ENCODE results near the gene NPHS1. TPM values are rescaled to one million over a fixed set of nuclear protein-coding genes. Genes with fewer than 3 reads are reported as not detected.
A peak's percentile ranks its signal among the peaks of the same experiment; 100 is the strongest.

The NPHS1 gene
- total and polyA plus RNA-seq, 9 of the 15 experiments (the other 6 are each of a cell fraction or from before 2014, with no cell fraction given): 0.01 to 0.28 (median 0.14) TPM; not detected in 5

DNA sequence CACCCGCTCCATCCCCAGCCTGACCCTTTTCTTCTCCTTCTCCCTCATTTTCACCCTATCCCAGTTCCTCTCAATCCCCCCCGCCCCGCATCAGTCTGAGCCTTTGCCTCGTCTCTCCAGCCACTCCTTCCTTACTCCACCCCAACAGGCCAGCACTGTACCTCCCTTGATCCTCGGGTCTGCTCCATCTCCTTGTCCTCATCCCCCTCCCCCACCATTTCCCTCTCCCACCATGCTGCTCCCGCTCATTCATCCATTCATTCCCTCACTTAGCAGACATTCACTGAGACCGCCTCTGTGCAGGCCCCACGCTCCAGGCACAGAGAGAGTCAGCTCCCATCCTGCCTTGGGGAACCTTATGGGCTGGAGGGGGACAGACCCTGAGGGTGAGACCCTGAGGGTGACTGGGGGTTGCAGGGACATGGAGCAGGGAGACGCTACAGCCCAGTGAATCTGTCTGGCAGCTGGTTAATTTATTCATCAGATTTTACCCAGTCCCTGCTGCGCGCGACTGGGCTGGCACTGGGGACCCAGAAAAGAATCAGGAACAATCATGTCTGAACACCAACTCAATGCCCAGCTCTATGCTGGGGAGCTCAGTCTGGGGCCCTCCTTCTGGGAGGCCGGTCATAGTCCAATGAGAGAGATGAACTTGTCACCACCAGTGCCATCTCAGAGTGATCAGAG lies 76.1 kb downstream of the NPHS1 start:
- no peaks in the 10 kb centered on the region for H3K9me3 ChIP-seq (replicated peaks; ENCODE audit: control insufficient read depth, insufficient read depth, low read depth, low read length)
- H3K9ac ChIP-seq (ENCODE audit: insufficient read depth in 1 of 2, low read depth in 2 of 2, low read length in 2 of 2): peak overlapping the region in 1 of 2 experiments; percentile 70; a peak in 2 of 4 replicates
- ChIA-PET POLR2A (no interaction called here), CTCF (ENCODE audit: low intra/inter-chr PET ratio) (interaction anchor here (0.6 kb wide), 1 partner anchor 909 kb away, joined by 3 read pairs; no protein-coding TSS in a partner anchor)
- no peak for DNase-seq (ENCODE audit: extremely low read depth in 1 of 4, low spot score in 3 of 4)
- H3K4me1 ChIP-seq (replicated peaks in 1 of 2; ENCODE audit: control insufficient read depth in 2 of 2, insufficient read depth in 2 of 2, low read length in 2 of 2): peaks cover 10 to 33% of the 10 kb centered on the region in 2 experiments
- intact Hi-C loops (cut with micrococcal nuclease): no loop called here
- in situ Hi-C loops (cut with MboI): no loop called here
- H3K36me3 ChIP-seq (ENCODE audit: control insufficient read depth, insufficient read depth, low read length): peaks cover 18% of the 10 kb centered on the region; the same call in 2 of the 3 replicates
- no peaks in the 10 kb centered on the region for H3K27me3 ChIP-seq (ENCODE audit: control insufficient read depth in 2 of 2, insufficient read depth in 2 of 2, low read length in 2 of 2)
- H2AFZ ChIP-seq (ENCODE audit: low read depth, low read length): no peak overlapping the region
- 47% methylated on average over 12 of the region's 13 CpGs for WGBS (ENCODE audit: insufficient coverage, low coverage, missing lambda C conversion rate)
- TSS peak; percentile 61 for BruUV-seq (replicated peaks)
- no peak for ATAC-seq
- peaks cover 5% of the 10 kb centered on the region; the same call in 1 of the 3 replicates for H3K79me2 ChIP-seq (ENCODE audit: control insufficient read depth, insufficient read depth, low read length)
- H4K20me1 ChIP-seq (replicated peaks; ENCODE audit: control insufficient read depth, insufficient read depth, low read length): no peaks in the 10 kb centered on the region; the same call in 1 of the 2 replicates
- no peak for TF ChIP-seq DDX20 (tag; IDR thresholded peaks at IDR 0.05; ENCODE audit: low read depth)
- no peak for TF ChIP-seq NR4A1 (CRISPR knock-in tag; IDR thresholded peaks at IDR 0.05)
- TF ChIP-seq NR4A1 (tag; IDR thresholded peaks at IDR 0.05): no peak
- TF ChIP-seq POLR3G (IDR thresholded peaks at IDR 0.05; ENCODE audit: extremely low read depth, insufficient read length, insufficient replicate concordance): no peak
- TF ChIP-seq KDM1A (IDR thresholded peaks at IDR 0.05): peak in 1 of 2 experiments; percentile 82; a peak in 1 of 4 replicates
- no peak for FAIRE-seq
- H3K9me1 ChIP-seq (ENCODE audit: control insufficient read depth, insufficient read depth, low read length): peaks cover 3% of the 10 kb centered on the region
- H3K27ac ChIP-seq (ENCODE audit: extremely low read depth, low read depth, low read length): no peak overlapping the region
- H3K4me2 ChIP-seq (ENCODE audit: insufficient read depth, low read length): peak overlapping the region; percentile 76; the same call in 1 of the 2 replicates
- peak overlapping the region; percentile 57 for H3K4me3 ChIP-seq

Small RNAs within 50 kb of the gene (small RNA-seq; reads per million reads assigned to genes)
- gene RN7SL402P: not detected

Other genes with a start within 250 kb of the NPHS1 start
Only the 7 nearest of the 27 such genes appear.
- 1.2 and 3.3 TPM in 2 replicates for gene ARHGAP33, start 76.9 kb downstream of the NPHS1 start, total RNA-seq (2014; rRNA removed)
- 0.41 and 1.0 TPM in 2 replicates for gene ARHGAP33, start 76.9 kb downstream of the NPHS1 start, total RNA-seq (2014; rRNA removed; fragmentation: Illumina TruSeq; extraction: Trizol)
- gene ARHGAP33, start 76.9 kb downstream of the NPHS1 start, total RNA-seq (2015; rRNA removed; fragmentation: Illumina TruSeq; extraction: Trizol): 1.2 and 1.6 TPM in 2 replicates
- gene ARHGAP33, start 76.9 kb downstream of the NPHS1 start, total RNA-seq (2021): 13.0 and 26.6 TPM in 2 replicates
- gene ARHGAP33, start 76.9 kb downstream of the NPHS1 start, polyA plus RNA-seq (2011; rRNA removed): 1.9 and 10.4 TPM in 2 replicates
- 4.9 and 10.3 TPM in 2 replicates for gene ARHGAP33, start 76.9 kb downstream of the NPHS1 start, polyA plus RNA-seq (2014; fragmentation: Illumina TruSeq; extraction: Trizol)
- under 1 TPM in 1 of 2 experiments, not detected in 1; 0.06 TPM for gene ARHGAP33, start 76.9 kb downstream of the NPHS1 start, polyA plus RNA-seq (2014; fragmentation: Nextera tagmentation; extraction: Ambion mirVana)
- gene ARHGAP33, start 76.9 kb downstream of the NPHS1 start, polyA plus RNA-seq (2014; rRNA removed): 11.1 and 14.9 TPM in 2 replicates
- not detected in 2 replicates for gene PRODH2, start 39.7 kb downstream of the NPHS1 start, total RNA-seq (2014; rRNA removed)
- gene PRODH2, start 39.7 kb downstream of the NPHS1 start, total RNA-seq (2014; rRNA removed; fragmentation: Illumina TruSeq; extraction: Trizol): not detected in 2 replicates
- gene PRODH2, start 39.7 kb downstream of the NPHS1 start, total RNA-seq (2015; rRNA removed; fragmentation: Illumina TruSeq; extraction: Trizol): not detected in 2 replicates
- gene PRODH2, start 39.7 kb downstream of the NPHS1 start, total RNA-seq (2021): not detected in 2 replicates
- not detected in 2 replicates for gene PRODH2, start 39.7 kb downstream of the NPHS1 start, polyA plus RNA-seq (2011; rRNA removed)
- not detected in 2 replicates for gene PRODH2, start 39.7 kb downstream of the NPHS1 start, polyA plus RNA-seq (2014; fragmentation: Illumina TruSeq; extraction: Trizol)
- gene PRODH2, start 39.7 kb downstream of the NPHS1 start, polyA plus RNA-seq (2014; fragmentation: Nextera tagmentation; extraction: Ambion mirVana): not detected
- gene PRODH2, start 39.7 kb downstream of the NPHS1 start, polyA plus RNA-seq (2014; rRNA removed): not detected in 2 replicates
- gene KIRREL2, start 4.4 kb upstream of the NPHS1 start, total RNA-seq (2014; rRNA removed): not detected in 2 replicates
- gene KIRREL2, start 4.4 kb upstream of the NPHS1 start, total RNA-seq (2014; rRNA removed; fragmentation: Illumina TruSeq; extraction: Trizol): not detected in 2 replicates
- gene KIRREL2, start 4.4 kb upstream of the NPHS1 start, total RNA-seq (2015; rRNA removed; fragmentation: Illumina TruSeq; extraction: Trizol): 0.04 and 0.07 TPM in 2 replicates
- 0.09 and 0.16 TPM in 2 replicates for gene KIRREL2, start 4.4 kb upstream of the NPHS1 start, total RNA-seq (2021)
- gene KIRREL2, start 4.4 kb upstream of the NPHS1 start, polyA plus RNA-seq (2011; rRNA removed): 0.08 and 0.10 TPM in 2 replicates
- gene KIRREL2, start 4.4 kb upstream of the NPHS1 start, polyA plus RNA-seq (2014; fragmentation: Illumina TruSeq; extraction: Trizol): 0.04 TPM in 1 of 2 replicates, not detected in the other
- gene KIRREL2, start 4.4 kb upstream of the NPHS1 start, polyA plus RNA-seq (2014; fragmentation: Nextera tagmentation; extraction: Ambion mirVana): under 1 TPM in 1 of 2 experiments, not detected in 1; 0.01 TPM
- gene KIRREL2, start 4.4 kb upstream of the NPHS1 start, polyA plus RNA-seq (2014; rRNA removed): 0.11 and 0.12 TPM in 2 replicates
- gene APLP1, start 16.1 kb upstream of the NPHS1 start, total RNA-seq (2014; rRNA removed): 5.8 and 9.0 TPM in 2 replicates
- gene APLP1, start 16.1 kb upstream of the NPHS1 start, total RNA-seq (2014; rRNA removed; fragmentation: Illumina TruSeq; extraction: Trizol): 2.3 and 3.0 TPM in 2 replicates
- 1.4 and 3.3 TPM in 2 replicates for gene APLP1, start 16.1 kb upstream of the NPHS1 start, total RNA-seq (2015; rRNA removed; fragmentation: Illumina TruSeq; extraction: Trizol)
- 6.9 and 9.9 TPM in 2 replicates for gene APLP1, start 16.1 kb upstream of the NPHS1 start, total RNA-seq (2021)
- 4.7 and 8.9 TPM in 2 replicates for gene APLP1, start 16.1 kb upstream of the NPHS1 start, polyA plus RNA-seq (2011; rRNA removed)
- 6.6 and 7.8 TPM in 2 replicates for gene APLP1, start 16.1 kb upstream of the NPHS1 start, polyA plus RNA-seq (2014; fragmentation: Illumina TruSeq; extraction: Trizol)
- gene APLP1, start 16.1 kb upstream of the NPHS1 start, polyA plus RNA-seq (2014; fragmentation: Nextera tagmentation; extraction: Ambion mirVana): under 1 TPM; 0.69 to 0.87 TPM
- 6.0 and 8.2 TPM in 2 replicates for gene APLP1, start 16.1 kb upstream of the NPHS1 start, polyA plus RNA-seq (2014; rRNA removed)
- gene NFKBID, start 48.0 kb upstream of the NPHS1 start, total RNA-seq (2014; rRNA removed): 8.9 and 12.9 TPM in 2 replicates
- gene NFKBID, start 48.0 kb upstream of the NPHS1 start, total RNA-seq (2014; rRNA removed; fragmentation: Illumina TruSeq; extraction: Trizol): 1.7 and 2.9 TPM in 2 replicates
- gene NFKBID, start 48.0 kb upstream of the NPHS1 start, total RNA-seq (2015; rRNA removed; fragmentation: Illumina TruSeq; extraction: Trizol): 6.6 and 7.1 TPM in 2 replicates
- 9.3 and 10.0 TPM in 2 replicates for gene NFKBID, start 48.0 kb upstream of the NPHS1 start, total RNA-seq (2021)
- 3.3 and 6.8 TPM in 2 replicates for gene NFKBID, start 48.0 kb upstream of the NPHS1 start, polyA plus RNA-seq (2011; rRNA removed)
- 3.6 and 4.1 TPM in 2 replicates for gene NFKBID, start 48.0 kb upstream of the NPHS1 start, polyA plus RNA-seq (2014; fragmentation: Illumina TruSeq; extraction: Trizol)
- gene NFKBID, start 48.0 kb upstream of the NPHS1 start, polyA plus RNA-seq (2014; fragmentation: Nextera tagmentation; extraction: Ambion mirVana): under 1 TPM; 0.65 to 0.92 TPM
- 6.3 and 8.9 TPM in 2 replicates for gene NFKBID, start 48.0 kb upstream of the NPHS1 start, polyA plus RNA-seq (2014; rRNA removed)
- not detected in 2 replicates for gene HCST, start 50.0 kb upstream of the NPHS1 start, total RNA-seq (2014; rRNA removed)
- 0.29 TPM in 1 of 2 replicates, not detected in the other for gene HCST, start 50.0 kb upstream of the NPHS1 start, total RNA-seq (2014; rRNA removed; fragmentation: Illumina TruSeq; extraction: Trizol)
- gene HCST, start 50.0 kb upstream of the NPHS1 start, total RNA-seq (2015; rRNA removed; fragmentation: Illumina TruSeq; extraction: Trizol): 0.65 and 0.94 TPM in 2 replicates
- gene HCST, start 50.0 kb upstream of the NPHS1 start, total RNA-seq (2021): 0.47 and 1.6 TPM in 2 replicates
- gene HCST, start 50.0 kb upstream of the NPHS1 start, polyA plus RNA-seq (2011; rRNA removed): 1.3 and 1.9 TPM in 2 replicates
- not detected in 2 replicates for gene HCST, start 50.0 kb upstream of the NPHS1 start, polyA plus RNA-seq (2014; fragmentation: Illumina TruSeq; extraction: Trizol)
- gene HCST, start 50.0 kb upstream of the NPHS1 start, polyA plus RNA-seq (2014; fragmentation: Nextera tagmentation; extraction: Ambion mirVana): 1 to 10 TPM in 1 of 2 experiments, under 1 TPM in 1; 0.95 to 1.0 TPM
- gene HCST, start 50.0 kb upstream of the NPHS1 start, polyA plus RNA-seq (2014; rRNA removed): 1.1 and 1.9 TPM in 2 replicates
- gene TYROBP, start 55.8 kb upstream of the NPHS1 start, total RNA-seq (2014; rRNA removed): 0.86 and 2.0 TPM in 2 replicates
- gene TYROBP, start 55.8 kb upstream of the NPHS1 start, total RNA-seq (2014; rRNA removed; fragmentation: Illumina TruSeq; extraction: Trizol): 1.1 and 1.2 TPM in 2 replicates
- gene TYROBP, start 55.8 kb upstream of the NPHS1 start, total RNA-seq (2015; rRNA removed; fragmentation: Illumina TruSeq; extraction: Trizol): 8.2 and 9.8 TPM in 2 replicates
- gene TYROBP, start 55.8 kb upstream of the NPHS1 start, total RNA-seq (2021): 2.7 and 2.9 TPM in 2 replicates
- 2.9 and 11.1 TPM in 2 replicates for gene TYROBP, start 55.8 kb upstream of the NPHS1 start, polyA plus RNA-seq (2011; rRNA removed)
- gene TYROBP, start 55.8 kb upstream of the NPHS1 start, polyA plus RNA-seq (2014; fragmentation: Illumina TruSeq; extraction: Trizol): 2.2 and 2.4 TPM in 2 replicates
- gene TYROBP, start 55.8 kb upstream of the NPHS1 start, polyA plus RNA-seq (2014; fragmentation: Nextera tagmentation; extraction: Ambion mirVana): 1 to 10 TPM in 1 of 2 experiments, under 1 TPM in 1; 0.72 to 1.6 TPM
- gene TYROBP, start 55.8 kb upstream of the NPHS1 start, polyA plus RNA-seq (2014; rRNA removed): 3.4 and 8.1 TPM in 2 replicates

Data from K562 (cell line).